Thyroid gland (tissue), 4 donors: Measurements from ENCODE around the gene ST3GAL2. TPM values are rescaled to one million over a fixed set of nuclear protein-coding genes. Genes with fewer than 3 reads are reported as not detected.

Source experiments
- DNase-seq, 2 donors: peaks; one replicate each; pipeline ENCODE4 v3.0.0-alpha.2; 2019
- H3K27ac ChIP-seq, 3 donors: fragments of 200-600 bp; sonication (generic); 1 replicate in 2 of 3; 2 replicates in 1 of 3; pipeline ENCODE4 v1.5.1; 2016 to 2019; ENCODE audit warnings: mild to moderate bottlenecking in 1 of 3, moderate library complexity in 1 of 3
- H3K27me3 ChIP-seq: fragments of 200-600 bp; sonication (generic); one replicate; pipeline ENCODE4 v1.5.1; 2019
- H3K36me3 ChIP-seq, 2 donors: fragments of 200-600 bp; sonication (generic); one replicate each; pipeline ENCODE4 v1.5.1; 2016 to 2019
- H3K4me1 ChIP-seq, 2 donors: fragments of 200-600 bp; sonication (generic); one replicate each; pipeline ENCODE4 v1.5.1; 2017 to 2019
- H3K4me3 ChIP-seq, 3 donors: fragments of 200-600 bp; sonication (generic); replicated peaks in 1 of 3; 1 replicate in 2 of 3; 2 replicates in 1 of 3; pipeline ENCODE4 v1.5.1; 2016; ENCODE audit warnings: mild to moderate bottlenecking in 1 of 3
- H3K9me3 ChIP-seq: fragments of 200-600 bp; sonication (generic); one replicate; pipeline ENCODE4 v1.5.1; 2017
- POLR2A ChIP-seq, 2 donors: fragments of 450-650 bp; IDR thresholded peaks; one replicate each; pipeline ENCODE4 v1.6.1; 2017; ENCODE audit warnings: antibody characterized with exemption in 2 of 2, mild to moderate bottlenecking in 2 of 2, moderate library complexity in 1 of 2
- WGBS, 2 donors: methylation state at CpG; one replicate each; pipeline ENCODE4 v1.1.5; 2017; 5-methylcytosine and 5-hydroxymethylcytosine counted together
- intact Hi-C: fragments of 100-400 bp; cut with DNase I; formaldehyde crosslinking; loops from one replicate; pipeline ENCODE4 v1.15.1; 2023
- total RNA-seq, 4 donors: library from RNA; depleted of rRNA; stranded (reverse); fragments of >200 nt; gene quantifications; one replicate each; pipeline ENCODE4 v1.2.3, GENCODE V29; 2016
- TF ChIP-seq, protein P1 (sequence below), 6 experiments: fragments of 200-600 bp in 3 of 6; fragments of 450-650 bp in 3 of 6; sonication (generic) in 3 of 6; IDR thresholded peaks; one replicate each; pipeline ENCODE4 v1.5.1; 2016 to 2019; ENCODE audit warnings: antibody characterized with exemption in 6 of 6, mild to moderate bottlenecking in 2 of 6, inconsistent platforms in 1 of 6, moderate library complexity in 1 of 6

The ST3GAL2 gene
- total RNA-seq, 4 donors from 2014 or later, result 11.2 to 17.4 (median 11.8) TPM

DNA sequence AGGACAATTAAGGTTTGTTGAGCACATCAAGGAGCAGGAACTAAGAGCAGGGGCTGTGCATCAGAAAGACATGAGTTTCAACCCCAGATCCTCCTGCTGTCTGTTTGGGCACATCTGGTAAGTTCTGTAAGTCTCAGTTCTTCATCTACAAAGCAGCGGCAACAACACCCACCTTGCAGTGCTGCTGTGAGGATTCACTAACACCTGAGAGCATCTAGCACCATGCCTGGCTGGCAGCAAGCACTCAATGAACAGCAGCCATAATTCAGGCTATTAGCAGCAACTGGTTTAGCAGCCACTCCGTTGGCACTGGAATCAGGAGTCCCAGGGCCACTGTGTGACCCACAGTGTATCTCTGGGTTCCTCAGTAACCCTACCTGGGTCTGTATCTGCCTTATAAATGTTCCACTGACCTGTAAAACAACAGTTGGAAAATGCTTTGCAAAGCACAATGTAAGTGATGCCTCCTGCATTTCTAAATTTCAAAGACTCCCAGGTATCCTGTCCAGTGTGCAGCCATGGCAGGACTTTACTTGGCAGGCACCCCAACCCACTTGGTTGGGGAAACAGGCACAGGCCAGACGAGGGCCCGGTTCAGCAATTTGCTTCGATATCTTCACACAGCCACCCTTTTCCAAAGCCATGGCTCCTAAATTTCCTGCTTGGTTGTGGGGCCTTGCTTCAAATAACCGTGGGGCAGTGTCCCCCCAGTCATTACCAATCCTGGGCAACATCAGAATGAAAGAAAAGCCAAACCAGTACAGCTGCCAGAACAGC is 4.2 kb downstream of the ST3GAL2 start:
- WGBS, 2 donors, result 28 to 49% methylated on average over 6 of the region's 6 CpGs
- no peaks in the 10 kb centered on the region for H3K9me3 ChIP-seq
- H3K36me3 ChIP-seq, result no peaks in the 10 kb centered on the region
- H3K4me1 ChIP-seq, result peaks cover 61 to 78% of the 10 kb centered on the region in 2 donors
- DNase-seq, result peak; percentile 93 to 95
- H3K4me3 ChIP-seq, result no peak overlapping the region
- TF ChIP-seq, protein P1, sequence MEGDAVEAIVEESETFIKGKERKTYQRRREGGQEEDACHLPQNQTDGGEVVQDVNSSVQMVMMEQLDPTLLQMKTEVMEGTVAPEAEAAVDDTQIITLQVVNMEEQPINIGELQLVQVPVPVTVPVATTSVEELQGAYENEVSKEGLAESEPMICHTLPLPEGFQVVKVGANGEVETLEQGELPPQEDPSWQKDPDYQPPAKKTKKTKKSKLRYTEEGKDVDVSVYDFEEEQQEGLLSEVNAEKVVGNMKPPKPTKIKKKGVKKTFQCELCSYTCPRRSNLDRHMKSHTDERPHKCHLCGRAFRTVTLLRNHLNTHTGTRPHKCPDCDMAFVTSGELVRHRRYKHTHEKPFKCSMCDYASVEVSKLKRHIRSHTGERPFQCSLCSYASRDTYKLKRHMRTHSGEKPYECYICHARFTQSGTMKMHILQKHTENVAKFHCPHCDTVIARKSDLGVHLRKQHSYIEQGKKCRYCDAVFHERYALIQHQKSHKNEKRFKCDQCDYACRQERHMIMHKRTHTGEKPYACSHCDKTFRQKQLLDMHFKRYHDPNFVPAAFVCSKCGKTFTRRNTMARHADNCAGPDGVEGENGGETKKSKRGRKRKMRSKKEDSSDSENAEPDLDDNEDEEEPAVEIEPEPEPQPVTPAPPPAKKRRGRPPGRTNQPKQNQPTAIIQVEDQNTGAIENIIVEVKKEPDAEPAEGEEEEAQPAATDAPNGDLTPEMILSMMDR (IDR thresholded peaks at IDR 0.05), result no peak
- peak overlapping the region; percentile 38 to 74 (median 54) for H3K27ac ChIP-seq
- H3K27me3 ChIP-seq, result no peaks in the 10 kb centered on the region
- intact Hi-C loops, result no loop called here

DNA sequence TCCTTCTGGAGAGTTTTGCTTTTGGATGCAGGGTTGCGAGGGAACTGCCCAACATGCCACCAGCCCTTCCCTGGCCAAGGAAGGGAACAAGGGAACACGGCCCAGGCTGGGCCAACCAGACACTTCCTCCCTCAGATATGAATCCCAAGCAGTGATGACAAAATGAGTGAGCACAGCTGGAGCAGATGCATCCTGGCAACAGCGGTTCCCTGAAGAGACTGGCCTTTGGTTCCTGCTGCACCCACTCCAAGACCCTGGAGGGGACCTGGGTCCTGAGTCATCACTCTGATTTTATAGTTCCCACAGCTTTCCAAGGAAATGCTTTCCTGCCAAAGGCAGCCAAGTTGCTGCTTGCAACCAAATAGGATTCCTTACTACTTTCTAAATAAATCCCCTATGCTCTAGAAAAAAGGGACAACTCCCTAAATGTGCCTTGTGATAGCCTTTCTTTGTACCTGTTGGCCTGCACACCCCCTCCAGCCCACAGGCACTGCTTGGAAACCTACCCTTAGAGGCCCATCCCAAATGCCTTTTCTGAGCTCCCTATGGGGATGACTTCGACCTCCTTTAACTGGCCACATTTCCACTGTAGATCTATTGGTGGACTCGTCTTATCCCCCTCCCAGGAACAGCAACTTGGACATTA is 5.3 kb downstream of the ST3GAL2 start:
- Histone ChIP-seq H3K4me1 (peaks cover 66 to 86% of the 10 kb centered on the region in 2 donors), H3K36me3 (no peaks in the 10 kb centered on the region), H3K9me3 (no peaks in the 10 kb centered on the region), H3K27ac (peak overlapping the region in 2 of 3 donors; percentile 61 to 74), H3K4me3 (no peak overlapping the region), H3K27me3 (no peaks in the 10 kb centered on the region)
- TF ChIP-seq POLR2A (IDR thresholded peaks at IDR 0.05), result no peak
- TF ChIP-seq, protein P1 (IDR thresholded peaks at IDR 0.05), result no peak
- 60 to 66% methylated on average over 5 of the region's 5 CpGs for WGBS, 2 donors
- intact Hi-C loops, result no loop called here
- no peak for DNase-seq

DNA sequence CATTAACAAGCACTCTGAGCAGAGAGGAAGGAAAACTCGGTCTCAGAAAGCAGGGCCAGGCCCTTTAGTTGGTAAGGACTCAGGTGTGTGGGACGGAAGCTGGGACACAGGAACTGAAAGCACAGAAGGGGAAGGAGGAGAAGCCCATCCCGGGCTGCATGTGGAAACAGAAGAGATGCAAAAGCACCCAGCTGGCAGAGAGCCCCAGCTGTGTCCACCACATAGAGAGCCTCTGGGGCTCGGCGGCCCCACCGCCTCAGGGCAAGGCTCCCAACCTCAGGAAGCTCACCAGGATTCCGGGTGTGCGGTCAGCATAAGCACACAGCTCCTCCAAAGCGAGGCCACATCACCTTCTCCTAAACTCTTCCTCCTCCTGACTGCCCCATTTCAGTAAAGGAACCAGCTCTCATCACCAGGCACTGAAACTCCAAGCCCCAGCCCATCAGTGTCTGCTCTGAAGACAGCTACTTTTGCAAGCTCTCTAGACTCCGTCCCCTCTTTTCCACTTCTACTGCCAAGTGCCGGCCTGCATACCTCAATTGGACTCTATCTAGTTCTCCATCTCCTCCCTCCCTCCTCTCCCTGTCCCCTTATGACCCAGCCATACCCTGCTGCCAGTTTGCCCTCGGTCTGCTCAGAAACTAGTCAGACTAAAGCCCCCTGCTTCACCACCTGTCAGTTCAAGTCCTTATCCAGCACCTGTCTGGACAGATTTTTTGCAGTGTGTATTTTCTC is 6.0 kb downstream of the ST3GAL2 start:
- Histone ChIP-seq H3K4me1 (peaks cover 66 to 88% of the 10 kb centered on the region in 2 donors), H3K9me3 (no peaks in the 10 kb centered on the region), H3K36me3 (no peaks in the 10 kb centered on the region), H3K4me3 (no peak overlapping the region), H3K27me3 (no peaks in the 10 kb centered on the region), H3K27ac (peak overlapping the region in 2 of 3 donors; percentile 61 to 74)
- 43 to 45% methylated on average over 12 of the region's 12 CpGs for WGBS, 2 donors
- intact Hi-C loops, result no loop called here
- DNase-seq, result no peak
- TF ChIP-seq, protein P1 (IDR thresholded peaks at IDR 0.05), result no peak
- no peak for TF ChIP-seq POLR2A (IDR thresholded peaks at IDR 0.05)

DNA sequence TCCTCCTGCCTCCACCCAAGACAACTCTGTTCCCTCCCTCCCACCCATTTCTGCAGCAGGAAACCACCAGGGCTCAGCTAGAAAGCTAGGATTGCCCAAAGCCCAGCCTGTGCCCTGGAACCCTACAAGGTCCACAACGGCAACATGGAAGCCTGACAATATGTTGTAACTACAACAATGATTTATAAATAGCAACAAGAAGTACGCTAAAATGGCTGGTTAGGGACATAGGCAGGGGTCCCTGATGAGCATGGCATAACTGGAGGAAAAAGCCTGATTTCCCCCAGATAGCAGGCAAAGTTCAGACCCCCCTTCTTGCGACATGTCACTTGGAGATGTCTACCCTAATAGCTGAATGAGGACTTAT is 6.6 kb downstream of the ST3GAL2 start:
- TF ChIP-seq POLR2A (IDR thresholded peaks at IDR 0.05), result no peak
- Histone ChIP-seq H3K36me3 (no peaks in the 10 kb centered on the region), H3K4me1 (peaks cover 64 to 88% of the 10 kb centered on the region in 2 donors), H3K27ac (peak overlapping the region in 2 of 3 donors; percentile 61 to 74), H3K27me3 (no peaks in the 10 kb centered on the region), H3K4me3 (no peak overlapping the region), H3K9me3 (no peaks in the 10 kb centered on the region)
- 44 to 55% methylated on average over 3 of the region's 3 CpGs for WGBS, 2 donors
- intact Hi-C loops, result no loop called here
- DNase-seq, result no peak

DNA sequence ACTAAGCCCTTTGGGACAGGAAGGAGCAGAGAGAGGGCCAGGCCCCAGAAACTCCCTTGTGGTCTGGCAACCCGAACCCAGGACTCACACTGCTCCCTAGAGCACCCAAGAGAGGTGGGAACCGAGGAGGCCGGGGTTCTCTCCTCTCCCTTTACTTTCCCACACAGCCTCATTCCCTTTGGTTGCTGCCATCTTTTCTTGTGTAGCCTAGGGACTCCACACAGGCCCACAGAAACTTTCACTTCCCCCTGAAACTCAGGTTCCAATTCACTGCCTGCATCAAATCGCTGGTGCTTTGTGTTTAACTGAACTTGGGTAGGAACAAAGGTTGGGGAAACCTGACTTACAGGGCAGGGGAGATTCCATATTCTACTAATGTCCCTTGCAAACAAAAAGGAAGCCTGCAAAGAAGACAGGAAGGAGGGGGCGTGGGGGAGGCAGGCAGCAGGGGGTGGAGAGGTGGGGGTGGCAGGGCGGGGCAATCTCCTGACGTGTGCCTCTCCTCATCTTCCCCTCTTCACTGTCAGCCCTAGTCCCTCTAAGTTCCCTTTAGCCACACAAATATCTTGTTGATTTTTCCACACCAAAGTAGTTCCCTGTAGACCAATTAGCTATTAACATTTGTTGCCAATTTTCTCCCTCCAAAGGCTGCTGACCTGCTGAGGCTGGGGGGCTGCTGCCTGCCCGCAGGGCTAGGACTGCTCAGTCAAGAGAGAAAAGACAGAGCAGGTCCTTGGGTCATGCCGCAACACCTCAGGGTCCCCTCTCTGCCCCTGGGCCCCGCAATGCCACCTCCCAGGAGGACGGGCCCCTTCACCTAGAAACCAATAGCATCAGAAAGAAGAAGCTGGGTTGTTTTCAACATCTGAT is 8.0 kb downstream of the ST3GAL2 start:
- DNase-seq, result peak; percentile 17 to 22
- H3K4me1 ChIP-seq, result peaks cover 64 to 82% of the 10 kb centered on the region in 2 donors

More for the DNA sequence above, 8.0 kb downstream of the ST3GAL2 start:
- TF ChIP-seq, protein P1 (IDR thresholded peaks at IDR 0.05), result no peak
- TF ChIP-seq POLR2A (IDR thresholded peaks at IDR 0.05), result no peak
- 48 to 49% methylated on average over 11 of the region's 11 CpGs for WGBS, 2 donors
- Histone ChIP-seq H3K4me3 (no peak overlapping the region), H3K27me3 (no peaks in the 10 kb centered on the region), H3K9me3 (no peaks in the 10 kb centered on the region), H3K36me3 (no peaks in the 10 kb centered on the region), H3K27ac (peak overlapping the region; percentile 32 to 96 (median 84))
- intact Hi-C loops, result no loop called here
